ENCODE data around the gene C10orf67. TPM values are rescaled to one million over a fixed set of nuclear protein-coding genes. Genes with fewer than 3 reads are reported as not detected.

C10orf67 gene
- total and polyA plus RNA-seq, 2 experiments from 2014 or later = 0.16 TPM; not detected in 1

- TF ChIP-seq REST (IDR thresholded peaks at IDR 0.05; ENCODE audit: unreplicated experiment) = no peak
- no peak for TF ChIP-seq EZH2 (IDR thresholded peaks at IDR 0.05; ENCODE audit: low read depth, unreplicated experiment)
Measured at GRCh38 chr10:23331567-23332301, 12.9 kb downstream of the C10orf67 start (continued).

GRCh38 chr10:23330948-23331347 is 13.6 kb downstream of the C10orf67 start:
- H3K27me3 ChIP-seq (ENCODE audit: insufficient read depth) = no peaks in the 10 kb centered on the region
- Mint-ChIP-seq H3K27ac (no peak overlapping the region), H3K9me3 (peaks cover 3% of the 10 kb centered on the region; the same call in 1 of the 3 replicates)
- TF ChIP-seq ZNF114 (CRISPR knock-in tag; IDR thresholded peaks at IDR 0.05) = no peak
- TF ChIP-seq CREB1 (CRISPR knock-in tag; IDR thresholded peaks at IDR 0.05; ENCODE audit: low read depth) = no peak
- TF ChIP-seq NANOG (IDR thresholded peaks at IDR 0.05; ENCODE audit: borderline replicate concordance) = no peak
- no peak for TF ChIP-seq REST (IDR thresholded peaks at IDR 0.05; ENCODE audit: unreplicated experiment)
- TF ChIP-seq ETS1 (IDR thresholded peaks at IDR 0.05) = no peak
- TF ChIP-seq JUNB (IDR thresholded peaks at IDR 0.05; ENCODE audit: unreplicated experiment) = no peak
- no peak for TF ChIP-seq CTCF (conservative IDR thresholded peaks at IDR 0.05; ENCODE audit: low read depth in 2 of 2)
- no peak for TF ChIP-seq EZH2 (IDR thresholded peaks at IDR 0.05; ENCODE audit: low read depth, unreplicated experiment)
- TF ChIP-seq POLR2AphosphoS5 (IDR thresholded peaks at IDR 0.05; ENCODE audit: low read depth) = no peak
- TF ChIP-seq STAT1 (IDR thresholded peaks at IDR 0.05; ENCODE audit: unreplicated experiment) = no peak

More at GRCh38 chr10:23330948-23331347, 13.6 kb downstream of the C10orf67 start:
- ATAC-seq = no peak
- Histone ChIP-seq H3K4me3 (no peak overlapping the region), H2AFZ (no peak overlapping the region), H4K20me1 (replicated peaks; ENCODE audit: insufficient read depth) (no peaks in the 10 kb centered on the region), H3K4me2 (no peak overlapping the region), H3K27ac (ENCODE audit: low read depth) (no peak overlapping the region), H3K79me2 (replicated peaks; ENCODE audit: insufficient read depth) (no peaks in the 10 kb centered on the region), H3K36me3 (ENCODE audit: insufficient read depth) (no peaks in the 10 kb centered on the region), H3K4me1 (ENCODE audit: insufficient read depth) (no peaks in the 10 kb centered on the region), H3F3A (replicated peaks; ENCODE audit: low read depth) (no peaks in the 10 kb centered on the region), H3K9me2 (ENCODE audit: insufficient read depth) (no peaks in the 10 kb centered on the region)
- DNase-seq (ENCODE audit: low spot score) = no peak
- no peaks in the 10 kb centered on the region for H3K36me3 Mint-ChIP-seq (ENCODE audit: low read depth)
- no peak overlapping the region for H3K4me3 Mint-ChIP-seq
- no peaks in the 10 kb centered on the region for H3K4me1 Mint-ChIP-seq
- H3K27me3 Mint-ChIP-seq (ENCODE audit: insufficient read depth, low read depth, poor library complexity) = peaks cover 3% of the 10 kb centered on the region
